GM13976 (cell line): ENCODE measurements around the gene ATOH8.
A peak's percentile ranks its signal among the peaks of the same experiment; 100 is the strongest.

Experiments used
- DNase-seq: peaks from one replicate; pipeline ENCODE4 v3.0.0; 2012; ENCODE audit warnings: low spot score
- CTCF ChIP-seq: IDR thresholded peaks from 2 replicates; pipeline ENCODE4 v1.5.1; 2012; ENCODE audit warnings: borderline replicate concordance, mild to moderate bottlenecking; ENCODE audit not compliant: insufficient read depth; ENCODE audit errors: extremely low read depth, missing control alignments, control extremely low read depth
- in situ Hi-C: fragments of 300-500 bp; cut with MboI; formaldehyde crosslinking; loops from one replicate; pipeline ENCODE4 v1.12.0; 2022; ENCODE audit warnings: low sequenced_read_pairs, mixed read lengths, inconsistent platforms; ENCODE audit not compliant: unreplicated experiment

The ATOH8 gene

GRCh38 chr2:85814802-85815550 is 61.2 kb downstream of the ATOH8 start:
- no peak for TF ChIP-seq CTCF
- in situ Hi-C loops = loop anchor here (5.0 kb wide), 1 partner anchor 78 kb away; no protein-coding TSS in a partner anchor
- DNase-seq = no peak

- no peak for TF ChIP-seq CTCF
- no peak for DNase-seq
- in situ Hi-C loops = no loop called here
These were observed 66.2 kb downstream of the ATOH8 start for GRCh38 chr2:85819811-85820510.

GRCh38 chr2:85822766-85823165 is 69.0 kb downstream of the ATOH8 start:
- DNase-seq = no peak
- in situ Hi-C loops = no loop called here
- no peak for TF ChIP-seq CTCF

- no peak for DNase-seq
- in situ Hi-C loops = no loop called here
These were observed 70.2 kb downstream of the ATOH8 start for GRCh38 chr2:85823951-85824350.

GRCh38 chr2:85826990-85827878 is 73.4 kb downstream of the ATOH8 start:
- in situ Hi-C loops = loop anchor here (5.0 kb wide), 2 partner anchors 60 to 250 kb away; partner anchors contain the start of gene ST3GAL5
- peak; percentile 86 for DNase-seq
- TF ChIP-seq CTCF = peak; percentile 91

More at GRCh38 chr2:85823951-85824350, 70.2 kb downstream of the ATOH8 start:
- TF ChIP-seq CTCF = no peak
